ENCODE data around the gene NRXN3. TPM values are rescaled to one million over a fixed set of nuclear protein-coding genes. Genes with fewer than 3 reads are reported as not detected.

NRXN3 gene
- polyA plus RNA-seq, 1 experiment = 7.0 TPM

GRCh38 chr14:79491161-79491560 is 1321.0 kb downstream of the NRXN3 start:
- H3K4me3 ChIP-seq (ENCODE audit: low read depth, low read length) = no peak overlapping the region
- CTCF ChIA-PET = no interaction called here
- POLR2A ChIA-PET = interaction anchor here (0.7 kb wide), 1 partner anchor 89 kb away, joined by 3 read pairs; no protein-coding TSS in a partner anchor
- no peaks in the 10 kb centered on the region for H3K36me3 ChIP-seq (ENCODE audit: control insufficient read depth, insufficient read depth, low read length)
- TF ChIP-seq CTCF (IDR thresholded peaks at IDR 0.05; ENCODE audit: insufficient read depth, low read depth, low read length) = no peak
- DNase-seq (ENCODE audit: low read depth) = no peak
- H3K27me3 ChIP-seq (ENCODE audit: control insufficient read depth, insufficient read depth, low read length) = no peaks in the 10 kb centered on the region

DNA sequence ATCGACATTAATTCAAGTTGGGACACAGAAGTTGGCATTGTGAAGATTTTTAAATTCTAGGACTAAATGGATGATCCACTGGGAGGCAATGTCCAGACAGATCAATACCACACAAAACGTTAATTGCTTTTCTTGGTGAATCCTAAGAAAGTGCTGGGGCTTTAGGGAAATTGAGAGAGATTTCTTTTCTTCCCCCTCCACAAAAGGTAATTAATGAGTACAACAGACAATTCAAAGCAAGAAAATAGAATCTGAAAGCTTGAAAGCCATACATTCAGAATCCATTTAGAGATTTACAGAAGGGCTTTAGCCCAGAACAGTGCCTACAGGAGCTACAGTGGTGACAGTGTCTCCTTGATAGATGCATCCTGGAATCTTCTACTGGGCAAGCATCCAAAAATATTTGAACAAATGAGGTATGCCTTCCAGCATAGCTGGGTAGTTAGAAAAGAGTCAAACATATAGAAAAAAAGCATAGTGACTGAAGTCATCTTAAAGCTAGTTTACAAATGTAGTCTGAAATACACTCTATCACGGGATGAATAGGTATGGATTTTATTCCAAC is 1323.0 kb downstream of the NRXN3 start:
- no peak for DNase-seq (ENCODE audit: low read depth)

GRCh38 chr14:79496701-79497100 is 1326.5 kb downstream of the NRXN3 start:
- Histone ChIP-seq H3K4me3 (ENCODE audit: low read depth, low read length) (no peak overlapping the region), H3K27me3 (ENCODE audit: control insufficient read depth, insufficient read depth, low read length) (no peaks in the 10 kb centered on the region), H3K36me3 (ENCODE audit: control insufficient read depth, insufficient read depth, low read length) (no peaks in the 10 kb centered on the region)
- no peak for TF ChIP-seq CTCF (IDR thresholded peaks at IDR 0.05; ENCODE audit: insufficient read depth, low read depth, low read length)
- no peak for DNase-seq (ENCODE audit: low read depth)
- POLR2A ChIA-PET = no interaction called here
- CTCF ChIA-PET = interaction anchor here (0.6 kb wide), 1 partner anchor 19 kb away, joined by 3 read pairs; no protein-coding TSS in a partner anchor

More for the DNA sequence above, 1323.0 kb downstream of the NRXN3 start:
- Histone ChIP-seq H3K36me3 (ENCODE audit: control insufficient read depth, insufficient read depth, low read length) (no peaks in the 10 kb centered on the region), H3K4me3 (ENCODE audit: low read depth, low read length) (no peak overlapping the region), H3K27me3 (ENCODE audit: control insufficient read depth, insufficient read depth, low read length) (no peaks in the 10 kb centered on the region)
- POLR2A ChIA-PET = no interaction called here
- CTCF ChIA-PET = interaction anchor here (1.0 kb wide), 1 partner anchor 8 kb away, joined by 4 read pairs; no protein-coding TSS in a partner anchor
- no peak for TF ChIP-seq CTCF (IDR thresholded peaks at IDR 0.05; ENCODE audit: insufficient read depth, low read depth, low read length)

- no peak overlapping the region for H3K4me3 ChIP-seq (ENCODE audit: low read depth, low read length)
- DNase-seq (ENCODE audit: low read depth) = no peak
- no peaks in the 10 kb centered on the region for H3K27me3 ChIP-seq (ENCODE audit: control insufficient read depth, insufficient read depth, low read length)
- no peaks in the 10 kb centered on the region for H3K36me3 ChIP-seq (ENCODE audit: control insufficient read depth, insufficient read depth, low read length)
- TF ChIP-seq CTCF (IDR thresholded peaks at IDR 0.05; ENCODE audit: insufficient read depth, low read depth, low read length) = no peak
- ChIA-PET POLR2A (no interaction called here), CTCF (interaction anchor here (1.1 kb wide), 1 partner anchor 22 kb away, joined by 4 read pairs; no protein-coding TSS in a partner anchor)
Measured at GRCh38 chr14:79500489-79500888, 1330.3 kb downstream of the NRXN3 start.

- CTCF ChIA-PET = interaction anchor here (1.3 to 1.8 kb wide), 2 partner anchors 8 to 15 kb away, joined by 3 to 5 read pairs; no protein-coding TSS in a partner anchor
- POLR2A ChIA-PET = no interaction called here
- no peak for TF ChIP-seq CTCF (IDR thresholded peaks at IDR 0.05; ENCODE audit: insufficient read depth, low read depth, low read length)
- H3K36me3 ChIP-seq (ENCODE audit: control insufficient read depth, insufficient read depth, low read length) = no peaks in the 10 kb centered on the region
- no peaks in the 10 kb centered on the region for H3K27me3 ChIP-seq (ENCODE audit: control insufficient read depth, insufficient read depth, low read length)
- H3K4me3 ChIP-seq (ENCODE audit: low read depth, low read length) = no peak overlapping the region
- no peak for DNase-seq (ENCODE audit: low read depth)
Measured at GRCh38 chr14:79502136-79502750, 1332.1 kb downstream of the NRXN3 start.

All from BJ (cell line).